Stimulated activated CD4-positive, alpha-beta T cell treated with anti-CD3 and anti-CD28 coated beads, Interleukin-1b, Interleukin-23, amount 100 ng/mL, for 4 hours (primary cell): ENCODE results near the gene FASTKD1.
"Not testable (repeated sequence)": the region's sequence is repeated elsewhere in the genome, so short reads cannot be mapped to it uniquely, and the experiment has no call there.

ENCODE experiments used
- DNase-seq, 2 donors: peaks; one replicate each; pipeline ENCODE4 v3.0.0-alpha.2; 2020; ENCODE audit warnings: low read depth in 2 of 2

FASTKD1 gene

GRCh38 chr2:169573160-169573973 is at the start of gene FASTKD1:
Gene FASTKD1, minus strand, starts transcription at chr2:169573865. Its CDS starts 1,836 bp downstream, at chr2:169572029.
- DNase-seq = peak; percentile 76 to 78

- DNase-seq = no peak
Observed at GRCh38 chr2:169623235-169623634, 49.6 kb upstream of the FASTKD1 start.

- no peak for DNase-seq
Observed at GRCh38 chr2:169620509-169620908, 46.8 kb upstream of the FASTKD1 start.

GRCh38 chr2:169619946-169620345 is 46.3 kb upstream of the FASTKD1 start:
- no peak for DNase-seq

- DNase-seq = not testable (repeated sequence)
Observed at GRCh38 chr2:169615982-169616381, 42.3 kb upstream of the FASTKD1 start.

- DNase-seq = no peak
Observed at GRCh38 chr2:169613876-169614275, 40.2 kb upstream of the FASTKD1 start.

- DNase-seq = no peak
Observed at GRCh38 chr2:169609264-169609663, 35.6 kb upstream of the FASTKD1 start.

- no peak for DNase-seq
Observed at GRCh38 chr2:169599568-169599967, 25.9 kb upstream of the FASTKD1 start.

- DNase-seq = no peak
Observed at GRCh38 chr2:169598982-169599381, 25.3 kb upstream of the FASTKD1 start.

- DNase-seq = not testable (repeated sequence)
Observed at GRCh38 chr2:169596546-169596945, 22.9 kb upstream of the FASTKD1 start.

GRCh38 chr2:169590804-169591203 is 17.1 kb upstream of the FASTKD1 start:
- no peak for DNase-seq

- no peak for DNase-seq
Observed at GRCh38 chr2:169585673-169586072, 12.0 kb upstream of the FASTKD1 start.

GRCh38 chr2:169584005-169584877 is 10.6 kb upstream of the FASTKD1 start, which contains the start of gene PPIG:
Gene PPIG, plus strand, starts transcription at chr2:169584351. Its CDS starts 19,691 bp downstream, at chr2:169604042.
- DNase-seq = peak; percentile 72 to 76

- DNase-seq = no peak
Observed at GRCh38 chr2:169583518-169583917, 9.9 kb upstream of the FASTKD1 start.

GRCh38 chr2:169582552-169583266 is 9.0 kb upstream of the FASTKD1 start:
- DNase-seq = not testable (repeated sequence)

GRCh38 chr2:169579044-169579443 is 5.4 kb upstream of the FASTKD1 start:
- no peak for DNase-seq

- not testable (repeated sequence) for DNase-seq
Observed at GRCh38 chr2:169575264-169575663, 1.6 kb upstream of the FASTKD1 start.

- DNase-seq = not testable (repeated sequence)
Observed at GRCh38 chr2:169574539-169574938, 874 bp upstream of the FASTKD1 start.

- no peak for DNase-seq
Observed at GRCh38 chr2:169573974-169574299, 272 bp upstream of the FASTKD1 start.

- DNase-seq = no peak
Observed at GRCh38 chr2:169572821-169573159, 875 bp downstream of the FASTKD1 start.

- DNase-seq = no peak
Observed at GRCh38 chr2:169572189-169572588, 1.5 kb downstream of the FASTKD1 start.

GRCh38 chr2:169571571-169571970 is 2.1 kb downstream of the FASTKD1 start:
- no peak for DNase-seq
